Measurements from ENCODE around the gene HPCAL1.

Gene HPCAL1

DNA sequence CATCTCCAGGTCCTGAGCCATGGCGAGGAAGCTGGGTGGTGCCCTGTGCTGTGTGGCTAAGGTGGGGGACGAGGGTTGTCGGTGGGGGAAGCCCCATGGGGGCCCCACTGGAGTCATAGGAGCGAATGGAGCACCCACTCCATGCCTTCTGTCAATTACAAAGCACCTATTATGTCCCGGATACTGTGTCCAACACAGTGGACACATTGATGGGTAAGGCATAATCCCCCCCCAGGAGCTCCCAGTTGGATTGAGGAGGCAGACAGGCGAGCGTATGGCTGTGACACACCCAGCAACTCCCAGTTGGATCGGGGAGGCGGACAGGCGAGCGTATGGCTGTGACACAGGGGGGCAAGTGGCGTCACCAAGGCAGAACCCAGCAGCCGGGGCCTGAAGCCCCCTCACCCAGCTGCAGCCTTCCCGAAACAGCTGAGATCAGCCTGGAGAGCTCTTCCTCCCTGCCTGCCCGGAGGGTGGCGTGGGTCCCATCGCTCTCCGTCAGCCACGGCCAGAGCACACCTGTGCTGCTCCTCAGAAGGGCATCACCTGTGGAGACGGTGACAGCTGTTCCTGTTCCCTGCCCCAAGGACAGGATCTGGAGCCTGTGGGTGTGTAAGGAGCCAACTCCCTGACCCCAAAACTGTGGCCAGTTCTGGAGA, 69.6 kb downstream of the HPCAL1 start:
- no peak for DNase-seq

DNA sequence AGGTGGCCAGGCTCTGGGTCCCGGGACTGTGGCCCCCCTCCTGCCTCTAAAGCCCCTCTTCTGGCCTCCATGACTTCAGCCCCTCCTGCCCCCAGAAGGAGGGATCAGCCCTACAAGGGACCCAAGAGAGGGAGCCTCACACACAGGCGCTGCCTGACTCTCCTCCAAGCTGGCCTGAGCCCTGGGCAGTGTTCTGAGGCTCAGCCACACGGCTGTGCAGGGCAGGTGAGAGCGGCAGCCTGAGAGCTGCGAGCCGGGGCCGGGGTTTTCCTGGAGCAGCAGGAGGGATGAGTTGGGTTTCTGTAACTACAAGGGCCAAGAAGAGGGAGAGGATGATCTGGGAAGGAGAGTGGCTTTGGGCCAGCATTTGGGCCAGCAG, 70.1 kb downstream of the HPCAL1 start:
- DNase-seq = no peak

GRCh38 chr2:10373931-10374330, 71.2 kb downstream of the HPCAL1 start:
- DNase-seq = no peak

GRCh38 chr2:10374362-10374943, 71.7 kb downstream of the HPCAL1 start:
- no peak for DNase-seq

- DNase-seq = no peak
Observed at GRCh38 chr2:10375570-10376281, 73.0 kb downstream of the HPCAL1 start.

GRCh38 chr2:10377052-10377746, 74.5 kb downstream of the HPCAL1 start:
- DNase-seq = no peak

DNA sequence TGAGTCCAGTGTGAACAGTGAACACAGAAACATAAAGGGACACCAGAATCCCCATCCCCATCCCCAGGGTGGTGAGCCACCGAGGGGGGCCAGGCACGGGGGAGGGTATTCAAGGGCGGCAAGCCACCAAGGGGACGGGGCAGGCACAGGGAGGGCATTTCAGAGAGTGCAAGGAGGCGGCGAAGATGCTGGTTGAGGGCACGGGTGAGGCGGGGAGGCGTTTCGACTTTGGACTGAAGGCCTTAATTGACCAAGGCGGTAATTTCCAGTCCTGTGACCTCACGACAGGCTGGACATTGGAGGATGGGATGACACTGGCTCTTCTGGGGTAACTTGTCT, 75.0 kb downstream of the HPCAL1 start:
- DNase-seq = no peak

DNA sequence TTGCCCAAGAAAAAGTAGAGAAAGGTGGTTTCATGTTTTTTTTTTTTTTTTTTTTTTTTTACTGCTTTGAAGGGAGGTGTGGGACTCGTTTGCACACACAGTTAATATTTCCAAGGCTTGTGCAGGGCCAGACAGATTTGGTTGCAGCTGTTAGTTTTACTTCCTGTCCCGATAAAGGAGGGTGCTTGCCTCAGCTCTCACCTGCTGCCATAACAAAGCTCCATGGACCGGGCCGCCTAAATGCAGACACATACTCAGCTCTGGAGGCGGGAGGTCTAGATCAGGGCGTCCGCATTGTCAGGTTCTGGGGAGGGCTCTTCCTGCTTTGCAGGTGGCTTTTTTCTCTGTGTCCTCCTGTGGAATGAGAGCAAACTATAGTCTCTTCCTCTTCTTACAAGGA, 75.5 kb downstream of the HPCAL1 start:
- no peak for DNase-seq

GRCh38 chr2:10380048-10380926, 77.6 kb downstream of the HPCAL1 start:
- DNase-seq = no peak

DNA sequence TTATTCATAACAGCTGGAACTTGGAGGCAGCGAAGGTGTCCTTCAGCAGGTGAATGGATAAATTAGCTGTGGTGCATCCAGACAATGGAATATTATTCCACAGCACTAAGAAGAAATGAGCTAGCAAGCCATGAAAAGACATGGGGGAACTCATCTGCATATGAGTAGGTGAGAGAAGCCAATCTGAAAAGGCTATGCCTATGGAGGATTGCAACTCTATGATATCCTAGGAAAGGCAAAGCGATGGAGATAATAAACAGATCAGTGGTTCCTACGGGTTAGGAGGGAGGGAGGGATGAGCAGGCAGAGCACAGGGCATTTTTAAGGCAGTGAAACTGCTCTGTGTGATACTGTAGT, 79.3 kb downstream of the HPCAL1 start:
- no peak for DNase-seq

DNA sequence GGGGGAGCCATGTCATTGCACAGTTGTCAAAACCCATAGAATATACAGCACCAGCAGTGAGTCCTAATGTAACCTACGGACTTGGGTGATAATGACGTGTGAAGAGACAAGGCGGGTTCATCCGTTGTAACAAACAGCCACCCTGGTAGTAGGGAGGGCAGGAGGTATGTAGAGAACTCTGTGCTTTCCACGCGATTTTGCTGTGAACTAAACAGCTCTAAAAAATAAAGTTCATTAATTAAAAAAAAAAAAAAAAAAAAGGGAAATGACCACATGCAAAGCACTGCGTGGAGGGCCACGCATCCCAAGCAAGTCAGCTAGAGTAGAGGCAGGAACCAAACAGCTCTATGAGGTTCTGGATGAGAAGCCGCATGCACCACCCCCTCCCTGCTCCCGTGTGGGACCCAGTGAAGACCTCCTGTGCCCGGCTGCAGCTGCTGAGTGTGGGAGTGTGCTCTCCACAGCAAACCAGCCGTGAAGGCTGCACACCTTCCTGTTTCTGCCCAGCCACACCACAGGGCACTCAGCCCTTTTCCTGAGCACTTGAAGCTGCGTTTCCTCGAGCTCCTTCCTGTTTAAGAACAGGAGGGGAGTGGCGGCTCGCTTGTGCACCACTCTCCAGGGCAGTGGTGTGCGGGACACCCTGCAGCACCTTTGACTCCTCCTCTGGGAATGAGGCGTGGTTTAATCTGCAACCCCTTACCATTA, 79.8 kb downstream of the HPCAL1 start:
- DNase-seq = no peak

- no peak for DNase-seq
Observed at GRCh38 chr2:10383960-10384734, 81.4 kb downstream of the HPCAL1 start.

GRCh38 chr2:10385501-10385900, 82.8 kb downstream of the HPCAL1 start:
- no peak for DNase-seq

DNA sequence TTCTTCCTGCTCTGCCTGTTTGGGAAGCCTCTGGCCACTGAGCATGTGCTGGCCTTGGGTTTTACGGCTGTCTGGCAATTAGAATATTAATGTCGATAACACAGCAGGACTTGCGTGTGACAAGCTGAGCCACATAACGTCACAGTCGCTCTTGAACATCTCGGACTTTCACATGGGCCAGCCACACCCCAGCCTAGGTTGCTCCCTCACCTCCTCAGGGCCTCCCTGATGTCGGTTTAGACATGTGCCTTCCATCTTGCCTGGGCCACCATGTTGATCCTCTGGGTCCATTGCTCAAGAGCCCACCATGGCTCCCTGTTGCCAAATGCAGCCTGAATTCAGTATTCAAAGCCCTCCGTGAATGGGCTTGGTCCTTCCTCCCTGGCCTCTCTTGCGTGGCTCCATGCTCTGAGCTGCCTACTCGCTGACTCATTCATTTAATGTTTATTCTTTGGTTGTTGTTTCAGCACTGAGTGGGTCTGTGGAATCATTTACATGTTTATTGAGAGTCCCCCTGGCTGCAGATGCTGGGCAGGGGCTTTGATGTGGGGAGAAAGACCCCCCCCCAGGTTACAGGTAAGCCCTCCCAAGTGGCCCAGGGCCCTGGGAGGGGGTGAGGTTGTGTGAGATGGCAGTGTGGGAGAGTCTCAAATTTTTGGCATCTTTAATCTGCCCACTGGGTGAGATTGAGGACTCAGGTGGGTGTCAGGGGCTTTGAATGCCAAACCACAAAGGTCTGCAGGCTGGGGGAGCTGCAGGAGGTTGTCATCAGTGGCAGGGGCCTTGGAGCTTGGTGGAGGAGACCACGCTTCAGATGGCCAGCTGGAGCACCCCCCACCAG, 83.4 kb downstream of the HPCAL1 start:
- DNase-seq = no peak

- DNase-seq = no peak
Observed at GRCh38 chr2:10387033-10387432, 84.3 kb downstream of the HPCAL1 start.

DNA sequence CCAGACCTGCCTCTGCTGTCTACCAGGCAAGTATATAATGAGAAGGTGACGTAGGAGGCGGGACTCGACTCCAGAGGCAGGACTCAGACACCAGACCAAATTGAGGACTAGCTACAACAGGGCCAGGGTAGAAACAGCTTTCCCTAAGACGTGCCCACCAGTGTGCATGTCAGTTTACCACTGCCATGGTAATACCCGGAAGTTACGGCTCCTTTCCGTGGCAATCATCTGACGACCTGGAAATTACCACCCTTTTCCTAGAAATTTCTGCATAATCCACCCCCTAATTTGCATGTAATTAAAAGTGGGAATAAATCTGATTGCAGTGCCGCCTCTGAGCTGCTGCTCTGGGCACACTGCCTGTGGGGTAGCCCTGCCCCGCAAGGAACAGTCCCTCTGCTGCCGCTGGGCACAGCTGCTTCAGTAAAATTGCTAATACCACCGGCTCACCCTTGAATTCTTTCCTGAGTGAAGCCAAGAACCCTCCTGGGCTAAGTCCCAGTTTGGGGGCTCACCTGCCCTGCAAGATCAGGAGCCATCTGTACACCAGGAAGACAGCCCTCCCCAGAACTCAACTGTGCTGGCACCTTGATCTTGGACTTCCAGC, 86.4 kb downstream of the HPCAL1 start:
- DNase-seq = no peak

GRCh38 chr2:10389573-10389972, 86.9 kb downstream of the HPCAL1 start:
- no peak for DNase-seq

DNA sequence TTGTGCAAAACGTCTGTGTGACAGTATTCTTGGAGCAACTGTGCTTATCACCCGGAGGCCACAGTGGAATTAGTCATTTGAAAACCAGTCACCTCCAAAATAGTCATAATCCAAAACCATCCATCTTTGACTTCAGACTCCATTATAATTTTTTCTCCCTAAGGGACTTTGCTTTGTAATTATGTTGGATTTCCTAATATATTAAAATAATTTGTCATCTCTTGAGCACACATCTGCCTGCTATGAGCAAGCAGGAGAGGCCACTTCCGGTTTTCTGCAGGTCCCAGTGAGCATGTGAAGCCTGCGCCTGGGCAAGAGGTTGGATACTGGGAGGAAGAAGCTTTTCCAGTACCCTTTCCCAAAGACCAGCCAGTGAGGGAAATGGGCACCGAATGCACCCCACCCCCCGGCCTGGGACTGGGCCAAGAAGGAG, 87.7 kb downstream of the HPCAL1 start:
- no peak for DNase-seq

- DNase-seq = no peak
Observed at GRCh38 chr2:10392100-10392499, 89.4 kb downstream of the HPCAL1 start.

DNA sequence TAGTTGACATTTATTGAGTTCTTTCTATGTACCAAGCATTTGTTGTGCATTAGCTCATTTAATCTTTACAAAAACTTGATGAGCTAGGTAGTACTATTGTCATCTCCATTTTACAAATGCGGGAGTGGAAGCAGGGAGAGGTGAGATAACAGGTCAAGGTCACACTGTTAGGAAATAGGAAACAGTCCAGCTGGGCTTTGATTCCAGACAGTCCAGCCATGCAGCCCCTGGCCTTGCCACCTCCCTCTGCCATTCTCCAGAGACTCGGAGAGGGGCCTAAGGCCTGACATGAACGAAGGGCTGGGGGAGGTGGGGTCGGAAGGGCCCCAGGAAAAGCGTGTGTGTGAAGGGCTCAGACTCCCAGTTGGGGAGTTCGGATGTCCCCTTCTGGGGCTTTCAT, 89.8 kb downstream of the HPCAL1 start:
- no peak for DNase-seq
